Ovary (tissue), 9 donors: ENCODE measurements around the gene NRDE2. TPM values are rescaled to one million over a fixed set of nuclear protein-coding genes. Genes with fewer than 3 reads are reported as not detected.

ENCODE experiments used
- DNase-seq, 5 donors: peaks; one replicate each; pipeline ENCODE4 v3.0.0-alpha.2; 2019 to 2020
- H3K27ac ChIP-seq, 2 donors: fragments of 200-600 bp; one replicate each; pipeline versions ENCODE4 v1.5.1 to v1.8.0; 2019 to 2022
- H3K27me3 ChIP-seq: fragments of 200-600 bp; one replicate; pipeline ENCODE4 v1.8.0; 2022
- H3K36me3 ChIP-seq: fragments of 200-600 bp; sonication (generic); one replicate; pipeline ENCODE4 v1.5.1; 2019
- H3K4me1 ChIP-seq: one replicate; pipeline ENCODE4 v1.8.1; 2013; ENCODE audit warnings: mild to moderate bottlenecking, moderate library complexity; ENCODE audit not compliant: insufficient read depth
- H3K4me3 ChIP-seq: fragments of 200-600 bp; sonication (generic); one replicate; pipeline ENCODE4 v1.5.1; 2017
- H3K9me3 ChIP-seq, 2 donors: fragments of 200-600 bp in 1 of 2; sonication (generic) in 1 of 2; one replicate each; pipeline versions ENCODE4 v1.5.1 to v1.8.1; 2013 to 2019; ENCODE audit warnings: mild to moderate bottlenecking in 1 of 2, moderate library complexity in 1 of 2
- CTCF ChIP-seq, 3 donors: fragments of 450-650 bp in 2 of 3; fragments of 200-600 bp in 1 of 3; IDR thresholded peaks; one replicate each; pipeline versions ENCODE4 v1.5.1 to v1.8.0; 2016 to 2022; ENCODE audit warnings: antibody characterized with exemption in 3 of 3, mild to moderate bottlenecking in 1 of 3
- EP300 ChIP-seq: sonication (generic); formaldehyde crosslinking; IDR thresholded peaks from one replicate; pipeline ENCODE4 v1.6.1; 2017; ENCODE audit warnings: antibody characterized with exemption
- POLR2A ChIP-seq: fragments of 450-650 bp; IDR thresholded peaks from one replicate; pipeline ENCODE4 v1.6.1; 2017; ENCODE audit warnings: antibody characterized with exemption, mild to moderate bottlenecking, moderate library complexity
- WGBS, 3 donors: extraction: QIAGEN DNeasy Blood & Tissue Kit in 1 of 3; methylation state at CpG; one replicate each; pipeline versions ENCODE4 v1.1.5 to v1.1.7; 2013 to 2017; 5-methylcytosine and 5-hydroxymethylcytosine counted together
- intact Hi-C, 4 donors: fragments of 100-400 bp; cut with DNase I; formaldehyde crosslinking; loops; one replicate each; pipeline versions ENCODE4 v1.11.0 to v1.15.1; 2022 to 2023
- polyA plus RNA-seq, 2 donors: library from polyadenylated mRNA; stranded (reverse); fragments of 200-250 nt in 1 of 2; fragments of 350-450 nt in 1 of 2; fragmentation: Illumina TruSeq in 1 of 2; extraction: RNeasy Lipid Tissue Mini Kit (QIAGEN cat#74804) in 1 of 2; gene quantifications; one replicate each; pipeline ENCODE4 v1.2.3, GENCODE V29; 2013 to 2014
- total RNA-seq, 7 donors: library from RNA; depleted of rRNA in 2 of 7; stranded (reverse); fragments of >200 nt in 2 of 7; fragmentation: NEBNext Ultra II Directional in 3 of 7; extraction: Animal tissue kit (Norgen Biotek cat#: 25700) in 3 of 7; gene quantifications; one replicate each; pipeline versions ENCODE4 v1.1.0 to v1.2.4, GENCODE V29; 2016 to 2023
- donor health status: DM: no; HTN: no; CAD: no; lungs with moderate emphysema.
- donor health status: DM: no; HTN: no; CAD: no.
- donor health status: Bipolar disorder and iron deficiency.
- donor health status: DM: yes; HTN: yes; CAD: no.
- donor health status: DM: no; HTN: no; CAD: no.
- donor health status: DM: yes; HTN: yes; CAD: no.

Gene NRDE2
- total and polyA plus RNA-seq, 9 donors = 7.7 to 28.5 (median 15.4) TPM

- Histone ChIP-seq H3K4me3 (no peak overlapping the region), H3K27ac (no peak overlapping the region), H3K4me1 (peaks cover 2% of the 10 kb centered on the region), H3K9me3 (no peaks in the 10 kb centered on the region), H3K36me3 (no peaks in the 10 kb centered on the region), H3K27me3 (no peaks in the 10 kb centered on the region)
- intact Hi-C loops = no loop called here
- TF ChIP-seq POLR2A (no peak), EP300 (no peak), CTCF (IDR thresholded peaks at IDR 0.05) (no peak)
- no peak for DNase-seq
- 73 to 83% (median 82%) methylated on average over 18 of the region's 18 CpGs for WGBS, 3 donors
Measured at GRCh38 chr14:90276646-90277367, 54.9 kb downstream of the NRDE2 start.

- WGBS, 3 donors = 80 to 86% (median 82%) methylated on average over 8 of the region's 8 CpGs
- Histone ChIP-seq H3K27me3 (no peaks in the 10 kb centered on the region), H3K36me3 (no peaks in the 10 kb centered on the region), H3K4me1 (peaks cover 2% of the 10 kb centered on the region), H3K27ac (no peak overlapping the region), H3K4me3 (no peak overlapping the region), H3K9me3 (no peaks in the 10 kb centered on the region)
- DNase-seq = no peak
- TF ChIP-seq EP300 = no peak
- no peak for TF ChIP-seq POLR2A
- TF ChIP-seq CTCF (IDR thresholded peaks at IDR 0.05) = no peak
- intact Hi-C loops = no loop called here
Measured at GRCh38 chr14:90275820-90276219, 55.9 kb downstream of the NRDE2 start.

- Histone ChIP-seq H3K4me1 (peaks cover 2% of the 10 kb centered on the region), H3K9me3 (no peaks in the 10 kb centered on the region), H3K4me3 (no peak overlapping the region), H3K27ac (no peak overlapping the region), H3K36me3 (no peaks in the 10 kb centered on the region), H3K27me3 (no peaks in the 10 kb centered on the region)
- 71 to 83% (median 73%) methylated on average over 9 of the region's 9 CpGs for WGBS, 3 donors
- DNase-seq = no peak
- intact Hi-C loops = no loop called here
- TF ChIP-seq POLR2A (no peak), CTCF (IDR thresholded peaks at IDR 0.05) (no peak), EP300 (no peak)
Measured at GRCh38 chr14:90275458-90275814, 56.3 kb downstream of the NRDE2 start.

GRCh38 chr14:90274808-90275457 is 56.8 kb downstream of the NRDE2 start:
- Histone ChIP-seq H3K27ac (no peak overlapping the region), H3K36me3 (no peaks in the 10 kb centered on the region), H3K27me3 (no peaks in the 10 kb centered on the region), H3K4me3 (no peak overlapping the region), H3K4me1 (peaks cover 2% of the 10 kb centered on the region), H3K9me3 (no peaks in the 10 kb centered on the region)
- WGBS, 3 donors = 41 to 61% (median 50%) methylated on average over 8 of the region's 8 CpGs
- no peak for TF ChIP-seq CTCF (IDR thresholded peaks at IDR 0.05)
- no peak for TF ChIP-seq EP300
- TF ChIP-seq POLR2A = no peak
- DNase-seq = no peak
- intact Hi-C loops = no loop called here
